ENCODE measurements around the gene KRTAP10-6. TPM values are rescaled to one million over a fixed set of nuclear protein-coding genes. Genes with fewer than 3 reads are reported as not detected.
"Not testable (repeated sequence)": the region's sequence is repeated elsewhere in the genome, so short reads cannot be mapped to it uniquely, and the experiment has no call there.

KRTAP10-6 gene
- total RNA-seq, 2 donors from 2014 or later = not detected

DNA sequence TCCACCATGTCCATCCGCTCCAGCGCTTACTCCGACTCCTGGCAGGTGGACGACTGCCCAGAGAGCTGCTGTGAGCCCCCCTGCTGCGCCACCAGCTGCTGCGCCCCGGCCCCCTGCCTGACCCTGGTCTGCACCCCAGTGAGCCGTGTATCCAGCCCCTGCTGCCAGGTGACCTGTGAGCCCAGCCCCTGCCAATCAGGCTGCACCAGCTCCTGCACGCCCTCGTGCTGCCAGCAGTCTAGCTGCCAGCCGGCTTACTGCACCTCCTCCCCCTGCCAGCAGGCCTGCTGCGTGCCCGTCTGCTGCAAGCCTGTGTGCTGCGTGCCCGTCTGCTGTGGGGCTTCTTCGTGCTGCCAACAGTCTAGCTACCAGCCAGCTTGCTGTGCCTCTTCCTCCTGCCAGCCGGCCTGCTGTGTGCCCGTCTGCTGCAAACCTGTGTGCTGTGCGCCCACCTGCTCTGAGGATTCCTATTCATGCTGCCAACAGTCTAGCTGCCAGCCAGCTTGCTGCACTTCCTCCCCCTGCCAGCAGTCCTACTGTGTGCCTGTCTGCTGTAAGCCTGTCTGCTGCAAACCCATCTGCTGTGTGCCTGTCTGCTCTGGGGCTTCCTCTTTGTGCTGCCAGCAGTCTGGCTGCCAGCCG, 35.0 kb upstream of the KRTAP10-6 start:
- Mint-ChIP-seq H3K36me3 (ENCODE audit: insufficient read depth in 2 of 2) (peaks cover 34% of the 10 kb centered on the region in 2 donors), H3K9me3 (peaks cover 26 to 36% of the 10 kb centered on the region in 2 donors)
- H3K4me3 Mint-ChIP-seq; DNase-seq; H3K4me1 Mint-ChIP-seq (ENCODE audit: low read depth); ATAC-seq (replicated peaks in 1 of 2); H3K27ac Mint-ChIP-seq; H3K27me3 Mint-ChIP-seq (ENCODE audit: low read depth): not testable (repeated sequence)

DNA sequence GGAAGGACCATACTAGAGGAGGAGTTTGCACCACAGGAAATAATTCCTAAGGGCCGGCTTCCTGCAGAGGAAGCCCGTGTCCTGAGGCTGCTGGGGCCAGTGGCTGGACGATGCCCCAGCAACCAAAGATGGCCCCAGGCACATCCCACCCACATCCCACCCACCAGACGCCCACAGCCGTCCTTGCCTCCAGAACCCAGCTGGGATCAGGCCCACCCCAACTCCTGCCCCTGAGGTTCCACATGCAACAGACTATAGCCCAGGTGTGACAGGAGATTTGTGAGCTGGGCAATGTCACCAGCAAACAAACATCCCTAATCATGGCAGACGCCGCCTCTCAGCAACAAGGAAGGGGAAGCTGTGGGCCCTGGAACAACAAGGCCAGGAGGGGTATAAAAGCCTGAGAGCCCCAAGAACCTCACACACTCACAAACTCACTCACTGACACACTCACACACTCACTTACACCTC, 34.4 kb upstream of the KRTAP10-6 start, which contains the start of gene KRTAP10-9:
Gene KRTAP10-9 (plus strand): TSS at position 421 of the 471 bp plus-strand sequence. CDS start 79 bp downstream, outside the sequence.
- no peaks in the 10 kb centered on the region for H3K27me3 Mint-ChIP-seq (ENCODE audit: low read depth)
- ATAC-seq (replicated peaks in 1 of 2) (no peak), DNase-seq (no peak)
- no peaks in the 10 kb centered on the region for H3K4me1 Mint-ChIP-seq (ENCODE audit: low read depth)
- peaks cover 25 to 34% of the 10 kb centered on the region in 2 donors for H3K9me3 Mint-ChIP-seq
- H3K27ac Mint-ChIP-seq = no peak within 1 kb of the TSS
- peaks cover 31 to 33% of the 10 kb centered on the region in 2 donors for H3K36me3 Mint-ChIP-seq (ENCODE audit: insufficient read depth in 2 of 2)
- no peak within 1 kb of the TSS for H3K4me3 Mint-ChIP-seq

DNA sequence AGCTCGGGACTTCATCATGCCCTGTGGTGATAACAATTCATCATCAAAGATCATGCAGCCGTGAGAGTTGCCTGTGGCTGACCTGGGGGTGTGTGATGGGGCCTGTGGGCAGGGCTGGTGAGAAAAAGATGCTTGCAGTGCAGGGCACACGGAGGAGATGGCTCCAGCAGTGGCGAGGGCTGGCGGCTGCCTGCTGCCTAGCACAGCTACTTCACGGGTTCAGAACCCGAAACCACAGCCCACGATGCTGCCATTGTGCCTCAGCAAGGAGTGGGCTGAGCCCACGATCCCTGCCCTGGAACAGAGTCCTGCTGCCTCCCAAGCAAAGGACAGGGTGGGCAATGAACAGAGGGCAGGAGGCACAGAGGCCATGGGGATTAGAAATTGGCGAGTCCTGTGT, 34.0 kb upstream of the KRTAP10-6 start:
- ATAC-seq (replicated peaks in 1 of 2) = peak in 1 of 2 donors; percentile 26
- no peak for DNase-seq
- Mint-ChIP-seq H3K27ac (no peak overlapping the region), H3K4me1 (ENCODE audit: low read depth) (no peaks in the 10 kb centered on the region), H3K27me3 (ENCODE audit: low read depth) (no peaks in the 10 kb centered on the region), H3K9me3 (peaks cover 23 to 31% of the 10 kb centered on the region in 2 donors), H3K4me3 (no peak overlapping the region), H3K36me3 (ENCODE audit: insufficient read depth in 2 of 2) (peaks cover 28 to 31% of the 10 kb centered on the region in 2 donors)

DNA sequence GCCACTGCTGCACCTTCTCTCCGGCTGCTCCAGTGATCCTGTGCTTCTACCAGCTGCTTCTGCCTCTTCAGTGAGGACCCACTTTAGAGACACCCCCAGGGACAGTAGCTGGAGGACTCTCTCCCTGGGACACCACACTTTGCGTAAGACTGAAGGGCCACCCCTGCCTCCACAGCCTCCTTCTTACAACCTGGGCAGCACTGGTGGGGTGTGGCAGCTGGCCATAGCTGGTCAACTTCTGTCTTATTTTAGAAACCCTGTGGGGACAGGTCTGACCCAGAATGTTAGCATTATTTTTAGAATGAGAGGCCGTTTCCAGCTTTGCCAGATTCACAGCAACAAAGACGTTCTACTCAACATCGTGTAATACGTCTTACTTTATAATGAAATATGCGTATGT, 33.5 kb upstream of the KRTAP10-6 start:
- Mint-ChIP-seq H3K4me3 (no peak overlapping the region), H3K27me3 (ENCODE audit: low read depth) (no peaks in the 10 kb centered on the region), H3K9me3 (peaks cover 20 to 27% of the 10 kb centered on the region in 2 donors), H3K36me3 (ENCODE audit: insufficient read depth in 2 of 2) (peaks cover 27 to 28% of the 10 kb centered on the region in 2 donors), H3K27ac (no peak overlapping the region), H3K4me1 (ENCODE audit: low read depth) (no peaks in the 10 kb centered on the region)
- DNase-seq = no peak
- ATAC-seq (replicated peaks in 1 of 2) = no peak

DNA sequence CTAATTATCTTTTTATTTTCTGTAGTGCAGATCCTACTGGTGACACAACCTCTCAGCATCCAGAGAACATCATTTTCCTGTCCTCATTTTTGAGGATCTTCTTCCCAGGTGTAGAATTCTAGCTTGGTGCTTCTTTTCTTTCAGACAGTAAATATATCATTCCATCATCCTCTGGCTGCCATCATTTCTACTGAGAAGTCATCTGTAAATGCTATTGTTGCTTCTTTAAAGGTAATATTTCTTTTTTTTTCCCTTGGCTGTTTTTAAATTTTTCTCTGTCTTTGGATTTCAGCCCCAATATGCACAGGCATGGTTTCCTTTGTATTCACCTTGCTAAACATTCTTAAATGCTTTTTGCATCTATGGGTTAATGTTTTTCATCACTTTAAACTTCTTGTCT, 31.3 kb upstream of the KRTAP10-6 start:
- Mint-ChIP-seq H3K27me3 (ENCODE audit: low read depth) (no peaks in the 10 kb centered on the region), H3K4me3 (no peak overlapping the region), H3K4me1 (ENCODE audit: low read depth) (peaks cover 9% of the 10 kb centered on the region), H3K9me3 (peaks cover 33 to 34% of the 10 kb centered on the region in 2 donors), H3K36me3 (ENCODE audit: insufficient read depth in 2 of 2) (peaks cover 36 to 38% of the 10 kb centered on the region in 2 donors), H3K27ac (no peak overlapping the region)
- ATAC-seq (replicated peaks in 1 of 2) = no peak
- no peak for DNase-seq

DNA sequence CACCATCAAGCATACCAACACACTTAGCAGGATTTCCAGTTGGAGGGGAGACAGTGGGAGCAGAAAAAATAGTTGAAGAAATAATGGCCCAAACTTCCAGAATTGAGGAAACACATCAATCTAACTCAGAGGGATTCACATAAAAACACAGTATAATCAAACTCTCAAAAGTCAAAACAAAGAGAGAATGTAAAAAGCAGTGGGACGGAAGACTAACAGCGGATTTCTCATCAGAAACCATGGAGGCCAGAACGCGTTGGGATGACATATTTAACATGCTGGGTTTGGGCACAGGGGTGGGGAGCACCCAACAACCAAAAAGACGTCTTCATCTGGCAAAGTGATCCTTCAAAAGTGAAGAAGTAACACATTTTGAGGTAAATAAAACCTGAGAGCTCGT, 27.6 kb upstream of the KRTAP10-6 start:
- peaks cover 26% of the 10 kb centered on the region for H3K4me1 Mint-ChIP-seq (ENCODE audit: low read depth)
- H3K27me3 Mint-ChIP-seq (ENCODE audit: low read depth) = no peaks in the 10 kb centered on the region
- DNase-seq (no peak), ATAC-seq (replicated peaks in 1 of 2) (no peak)
- H3K9me3 Mint-ChIP-seq = peaks cover 35 to 37% of the 10 kb centered on the region in 2 donors
- H3K4me3 Mint-ChIP-seq = no peak overlapping the region
- peaks cover 36 to 44% of the 10 kb centered on the region in 2 donors for H3K36me3 Mint-ChIP-seq (ENCODE audit: insufficient read depth in 2 of 2)
- H3K27ac Mint-ChIP-seq = peak overlapping the region; percentile 91

DNA sequence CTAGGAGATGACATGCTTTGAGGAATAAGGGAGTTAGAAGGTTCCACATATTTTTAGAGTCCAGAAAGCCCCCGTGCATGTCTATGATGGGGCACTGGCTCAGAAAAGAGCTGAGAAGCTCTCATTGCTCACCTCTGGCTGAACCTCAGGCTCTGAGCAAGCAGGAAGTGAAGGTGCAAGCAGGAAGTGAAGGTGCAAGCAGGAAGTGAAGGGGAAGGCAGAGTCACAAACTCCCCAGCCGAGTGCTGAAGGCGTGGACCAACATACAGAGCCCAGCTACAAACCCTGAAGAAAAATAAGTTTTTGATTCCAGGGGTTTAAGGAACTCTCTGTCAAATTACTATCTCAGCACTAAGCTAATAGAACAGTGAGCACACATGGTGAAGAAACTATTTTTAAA, 26.6 kb upstream of the KRTAP10-6 start:
- Mint-ChIP-seq H3K4me1 (ENCODE audit: low read depth) (peaks cover 26% of the 10 kb centered on the region), H3K9me3 (peaks cover 30% of the 10 kb centered on the region in 2 donors), H3K4me3 (peak overlapping the region; percentile 61 to 74), H3K27ac (peak overlapping the region; percentile 91), H3K36me3 (ENCODE audit: insufficient read depth in 2 of 2) (peaks cover 32 to 35% of the 10 kb centered on the region in 2 donors), H3K27me3 (ENCODE audit: low read depth) (no peaks in the 10 kb centered on the region)
- ATAC-seq (replicated peaks in 1 of 2) (peak; percentile 78 to 97), DNase-seq (peak; percentile 43 to 59)

DNA sequence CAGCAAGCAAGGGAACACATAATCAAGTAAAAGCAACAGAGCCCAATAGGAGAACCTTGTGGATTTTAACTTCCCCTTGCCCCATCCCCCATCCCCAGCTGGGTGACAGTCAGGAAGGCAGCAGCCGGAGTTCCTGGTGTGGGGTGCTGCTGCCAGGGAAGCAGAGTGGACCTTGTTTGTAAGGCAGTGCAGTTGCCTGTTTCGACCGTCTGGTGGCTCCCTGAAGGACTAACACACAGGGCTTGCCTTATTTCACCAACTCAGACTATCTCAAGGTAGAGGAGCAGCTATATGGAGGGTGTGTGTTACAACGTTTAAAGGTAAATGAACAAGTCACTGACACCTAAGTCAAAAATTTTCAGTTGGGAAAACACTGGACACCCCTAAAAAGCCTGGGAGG, 26.2 kb upstream of the KRTAP10-6 start:
- H3K36me3 Mint-ChIP-seq (ENCODE audit: insufficient read depth in 2 of 2) = peaks cover 28 to 31% of the 10 kb centered on the region in 2 donors
- H3K27ac Mint-ChIP-seq = peak overlapping the region; percentile 91
- H3K4me3 Mint-ChIP-seq = peak overlapping the region; percentile 61 to 74
- H3K9me3 Mint-ChIP-seq = peaks cover 26% of the 10 kb centered on the region in 2 donors
- H3K4me1 Mint-ChIP-seq (ENCODE audit: low read depth) = peaks cover 26% of the 10 kb centered on the region
- peak; percentile 45 to 56 for ATAC-seq (replicated peaks in 1 of 2)
- DNase-seq = peak in 1 of 2 donors; percentile 8
- H3K27me3 Mint-ChIP-seq (ENCODE audit: low read depth) = no peaks in the 10 kb centered on the region

DNA sequence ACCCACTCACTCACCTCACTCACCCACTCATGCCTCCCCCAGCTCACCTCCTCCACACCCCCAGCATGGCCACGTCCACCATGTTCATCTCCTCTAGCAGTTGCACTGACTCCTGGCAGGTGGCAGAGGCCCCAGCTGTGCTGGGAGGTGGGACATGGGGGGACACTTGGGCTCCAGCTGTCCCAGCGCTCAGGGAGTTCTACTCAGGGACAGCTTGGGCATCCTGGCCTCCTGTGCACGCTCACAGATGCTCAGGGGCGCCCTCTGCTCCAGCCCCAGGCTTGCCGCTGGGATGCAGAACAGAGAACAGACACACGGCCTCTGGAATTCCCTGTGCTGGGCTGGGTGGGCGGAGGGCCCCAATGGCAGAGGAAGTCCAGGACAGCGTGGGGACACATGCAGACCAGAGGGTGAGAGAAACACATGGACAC, 24.8 kb upstream of the KRTAP10-6 start:
- peaks cover 19% of the 10 kb centered on the region in 2 donors for H3K9me3 Mint-ChIP-seq
- ATAC-seq (replicated peaks in 1 of 2) = no peak
- H3K36me3 Mint-ChIP-seq (ENCODE audit: insufficient read depth in 2 of 2) = peaks cover 22 to 28% of the 10 kb centered on the region in 2 donors
- peaks cover 26% of the 10 kb centered on the region for H3K4me1 Mint-ChIP-seq (ENCODE audit: low read depth)
- H3K27me3 Mint-ChIP-seq (ENCODE audit: low read depth) = no peaks in the 10 kb centered on the region
- H3K27ac Mint-ChIP-seq = no peak overlapping the region
- H3K4me3 Mint-ChIP-seq = no peak overlapping the region
- DNase-seq = no peak

DNA sequence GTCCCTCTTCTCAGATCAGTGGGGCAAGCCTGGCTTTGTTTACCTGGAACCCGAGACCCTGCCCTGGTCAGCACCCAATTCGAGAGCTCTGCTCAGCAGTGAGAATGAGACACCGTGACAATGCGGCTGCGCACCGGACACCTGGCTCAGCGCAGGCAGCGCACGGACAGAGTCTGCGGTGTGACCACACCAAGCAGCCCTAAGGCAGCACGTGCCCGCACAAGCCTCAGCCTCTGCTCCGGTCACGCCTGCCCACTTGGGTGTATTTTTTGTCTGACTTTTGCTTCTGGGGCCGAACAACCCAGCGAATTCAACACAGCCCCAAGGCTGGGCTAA, 24.3 kb upstream of the KRTAP10-6 start:
- ATAC-seq (replicated peaks in 1 of 2) (no peak), DNase-seq (no peak)
- Mint-ChIP-seq H3K27me3 (ENCODE audit: low read depth) (no peaks in the 10 kb centered on the region), H3K9me3 (peaks cover 19% of the 10 kb centered on the region in 2 donors), H3K36me3 (ENCODE audit: insufficient read depth in 2 of 2) (peaks cover 22 to 28% of the 10 kb centered on the region in 2 donors), H3K4me3 (no peak overlapping the region), H3K4me1 (ENCODE audit: low read depth) (peaks cover 26% of the 10 kb centered on the region), H3K27ac (no peak overlapping the region)

DNA sequence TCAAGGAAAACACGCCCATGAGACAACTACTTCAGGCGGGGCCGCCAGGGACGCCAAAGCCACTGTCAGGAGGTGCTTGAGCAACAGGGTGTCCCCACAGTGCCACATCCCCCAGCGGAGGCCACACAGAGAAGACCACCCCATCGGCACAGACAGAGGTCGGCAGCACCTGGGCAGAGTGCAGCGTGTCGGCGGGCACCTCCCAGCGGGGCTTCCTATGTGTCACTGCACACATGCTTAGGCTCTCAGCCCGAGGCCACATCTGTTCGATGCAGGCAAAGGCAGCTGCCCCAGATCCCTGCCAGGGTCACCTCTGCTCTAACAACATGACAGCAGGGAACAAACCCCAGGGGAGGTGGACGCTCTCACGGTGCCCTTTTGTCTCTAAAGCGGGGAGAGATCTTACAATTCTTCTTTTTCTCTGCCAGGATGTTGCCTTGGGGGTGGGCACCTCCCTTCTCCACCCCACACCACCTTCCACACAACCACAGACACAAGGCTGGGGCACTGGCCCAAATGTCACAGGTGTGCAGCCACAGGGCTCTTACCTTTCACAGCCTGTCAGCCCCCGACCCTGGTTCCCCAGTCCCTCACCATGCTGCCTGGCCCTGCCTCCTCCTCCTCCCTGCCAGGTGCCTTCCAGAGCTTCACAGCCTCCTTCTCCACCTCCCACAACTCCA, 23.7 kb upstream of the KRTAP10-6 start:
- no peaks in the 10 kb centered on the region for H3K27me3 Mint-ChIP-seq (ENCODE audit: low read depth)
- no peak overlapping the region for H3K4me3 Mint-ChIP-seq
- H3K9me3 Mint-ChIP-seq = peaks cover 19 to 22% of the 10 kb centered on the region in 2 donors
- peaks cover 24 to 28% of the 10 kb centered on the region in 2 donors for H3K36me3 Mint-ChIP-seq (ENCODE audit: insufficient read depth in 2 of 2)
- DNase-seq (no peak), ATAC-seq (replicated peaks in 1 of 2) (no peak)
- no peak overlapping the region for H3K27ac Mint-ChIP-seq
- H3K4me1 Mint-ChIP-seq (ENCODE audit: low read depth) = peaks cover 26% of the 10 kb centered on the region

DNA sequence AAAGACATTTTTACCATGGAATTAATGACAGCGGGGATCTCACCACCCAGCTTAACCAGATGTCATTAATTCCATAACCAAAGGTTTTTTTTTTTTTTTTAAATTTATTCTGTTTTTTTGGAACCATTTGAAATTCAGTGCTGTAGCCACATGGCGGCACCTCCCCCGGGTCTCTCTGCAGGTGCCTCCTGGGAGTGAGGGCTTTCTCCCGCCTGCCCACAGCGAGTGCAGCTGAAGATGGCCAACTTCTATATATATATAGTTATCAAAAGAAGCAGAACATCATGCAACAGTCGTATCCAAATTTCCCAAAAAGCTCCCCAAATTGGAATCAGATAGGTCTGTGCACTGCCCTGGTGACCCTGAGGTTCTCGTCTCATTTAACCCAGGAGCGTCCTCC, 23.2 kb upstream of the KRTAP10-6 start:
- peaks cover 15 to 17% of the 10 kb centered on the region in 2 donors for H3K9me3 Mint-ChIP-seq
- DNase-seq (no peak), ATAC-seq (replicated peaks in 1 of 2) (no peak)
- H3K36me3 Mint-ChIP-seq (ENCODE audit: insufficient read depth in 2 of 2) = peaks cover 20 to 22% of the 10 kb centered on the region in 2 donors
- H3K4me1 Mint-ChIP-seq (ENCODE audit: low read depth) = peaks cover 26% of the 10 kb centered on the region
- no peak overlapping the region for H3K4me3 Mint-ChIP-seq
- no peak overlapping the region for H3K27ac Mint-ChIP-seq
- H3K27me3 Mint-ChIP-seq (ENCODE audit: low read depth) = no peaks in the 10 kb centered on the region

DNA sequence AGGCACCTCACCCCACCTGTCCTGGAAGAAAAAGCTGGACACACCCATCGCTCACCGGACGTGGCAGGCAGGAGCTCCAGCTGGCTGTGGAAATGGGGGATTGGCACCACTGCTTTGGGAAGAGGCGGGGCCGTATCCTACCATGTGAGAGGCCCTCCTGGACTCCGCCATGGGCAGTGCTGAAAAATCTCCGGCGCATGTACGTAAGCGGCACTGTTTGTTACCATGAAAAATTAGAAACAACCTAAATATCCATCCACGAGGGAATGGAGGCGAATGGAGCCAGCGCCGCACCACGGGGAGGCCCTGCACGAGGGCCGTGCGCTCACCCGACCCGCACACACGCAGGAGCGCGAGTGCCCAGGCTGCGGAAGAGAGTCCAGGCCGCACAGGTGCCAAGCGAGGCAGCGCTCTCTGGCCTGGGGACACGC, 22.7 kb upstream of the KRTAP10-6 start:
- Mint-ChIP-seq H3K9me3 (peaks cover 13 to 15% of the 10 kb centered on the region in 2 donors), H3K36me3 (ENCODE audit: insufficient read depth in 2 of 2) (peaks cover 18 to 22% of the 10 kb centered on the region in 2 donors), H3K4me3 (no peak overlapping the region)

More for the DNA sequence above, 22.7 kb upstream of the KRTAP10-6 start:
- DNase-seq (no peak), ATAC-seq (replicated peaks in 1 of 2) (no peak)
- H3K27ac Mint-ChIP-seq = no peak overlapping the region
- H3K27me3 Mint-ChIP-seq (ENCODE audit: low read depth) = no peaks in the 10 kb centered on the region
- H3K4me1 Mint-ChIP-seq (ENCODE audit: low read depth) = peaks cover 26% of the 10 kb centered on the region
